Upper lobe of left lung (tissue), 4 donors: ENCODE data around the gene COASY.

ENCODE experiments used
- CTCF ChIP-seq, 6 experiments: fragments of 450-650 bp in 4 of 6; fragments of 200-600 bp in 2 of 6; sonication (generic) in 2 of 6; IDR thresholded peaks; one replicate each; pipeline ENCODE4 v1.5.1; 2016 to 2019; ENCODE audit warnings: antibody characterized with exemption in 6 of 6
- EP300 ChIP-seq, 4 donors: sonication (generic); formaldehyde crosslinking; IDR thresholded peaks; one replicate each; pipeline ENCODE4 v1.5.1; 2017; ENCODE audit warnings: antibody characterized with exemption in 4 of 4, control low read depth in 2 of 4
- POLR2A ChIP-seq, 4 donors: fragments of 450-650 bp; IDR thresholded peaks; one replicate each; pipeline ENCODE4 v1.5.1; 2016 to 2017; ENCODE audit warnings: antibody characterized with exemption in 4 of 4, mild to moderate bottlenecking in 2 of 4

DNA sequence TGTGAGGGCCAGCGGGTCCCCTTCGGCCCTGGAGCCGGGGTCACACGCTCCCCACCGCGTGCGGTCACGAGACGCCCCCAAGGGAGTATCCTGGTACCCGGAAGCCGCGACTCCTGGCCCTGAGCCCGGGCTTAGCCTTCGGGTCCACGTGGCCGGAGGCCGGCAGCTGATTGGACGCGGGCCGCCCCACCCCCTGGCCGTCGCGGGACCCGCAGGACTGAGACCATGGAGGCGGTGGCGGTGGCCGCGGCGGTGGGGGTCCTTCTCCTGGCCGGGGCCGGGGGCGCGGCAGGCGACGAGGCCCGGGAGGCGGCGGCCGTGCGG, 25.9 kb upstream of the COASY start, which contains the start of gene NAGLU:
- peak in 1 of 4 donors; percentile 85 for TF ChIP-seq POLR2A (IDR thresholded peaks at IDR 0.05)
- peak in 1 of 6 experiments; percentile 43 for TF ChIP-seq CTCF (IDR thresholded peaks at IDR 0.05)
- peak in 1 of 4 donors; percentile 76 for TF ChIP-seq EP300 (IDR thresholded peaks at IDR 0.05)
